ENCODE measurements around the gene RTF2. TPM values are rescaled to one million over a fixed set of nuclear protein-coding genes. Genes with fewer than 3 reads are reported as not detected.

RTF2 gene
- total RNA-seq, 1 donor from 2014 or later, result 71.2 TPM

DNA sequence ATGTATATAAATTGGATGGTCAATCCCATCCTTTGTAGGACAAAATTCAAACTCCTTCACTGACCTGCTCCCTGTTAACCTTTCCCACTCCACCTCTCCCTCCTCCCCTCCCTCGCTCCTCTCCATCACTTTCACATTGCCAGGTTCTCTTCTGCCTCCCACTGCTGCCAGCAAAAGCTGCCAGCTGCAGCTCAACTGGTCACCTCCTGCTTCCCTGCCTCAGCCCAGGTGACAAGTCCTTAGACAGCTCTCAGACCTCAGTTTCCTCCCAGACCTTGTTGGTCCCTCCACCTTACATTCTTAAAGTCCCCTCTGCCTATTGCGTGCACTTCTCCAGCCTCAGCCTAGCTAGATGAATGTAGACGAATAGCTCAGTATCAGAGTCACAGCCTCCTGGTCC is 23.3 kb upstream of the RTF2 start:
- TF ChIP-seq, protein P1, sequence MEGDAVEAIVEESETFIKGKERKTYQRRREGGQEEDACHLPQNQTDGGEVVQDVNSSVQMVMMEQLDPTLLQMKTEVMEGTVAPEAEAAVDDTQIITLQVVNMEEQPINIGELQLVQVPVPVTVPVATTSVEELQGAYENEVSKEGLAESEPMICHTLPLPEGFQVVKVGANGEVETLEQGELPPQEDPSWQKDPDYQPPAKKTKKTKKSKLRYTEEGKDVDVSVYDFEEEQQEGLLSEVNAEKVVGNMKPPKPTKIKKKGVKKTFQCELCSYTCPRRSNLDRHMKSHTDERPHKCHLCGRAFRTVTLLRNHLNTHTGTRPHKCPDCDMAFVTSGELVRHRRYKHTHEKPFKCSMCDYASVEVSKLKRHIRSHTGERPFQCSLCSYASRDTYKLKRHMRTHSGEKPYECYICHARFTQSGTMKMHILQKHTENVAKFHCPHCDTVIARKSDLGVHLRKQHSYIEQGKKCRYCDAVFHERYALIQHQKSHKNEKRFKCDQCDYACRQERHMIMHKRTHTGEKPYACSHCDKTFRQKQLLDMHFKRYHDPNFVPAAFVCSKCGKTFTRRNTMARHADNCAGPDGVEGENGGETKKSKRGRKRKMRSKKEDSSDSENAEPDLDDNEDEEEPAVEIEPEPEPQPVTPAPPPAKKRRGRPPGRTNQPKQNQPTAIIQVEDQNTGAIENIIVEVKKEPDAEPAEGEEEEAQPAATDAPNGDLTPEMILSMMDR (conservative IDR thresholded peaks at IDR 0.05), result no peak
- no peak for DNase-seq (ENCODE audit: extremely low spot score, unreplicated experiment)
- no peak overlapping the region for H3K27ac Mint-ChIP-seq
- H3K36me3 Mint-ChIP-seq, result no peaks in the 10 kb centered on the region
- H3K4me3 Mint-ChIP-seq, result no peak overlapping the region
- H3K9me3 Mint-ChIP-seq, result no peaks in the 10 kb centered on the region
- H3K27me3 Mint-ChIP-seq, result peaks cover 7% of the 10 kb centered on the region
- H3K4me1 Mint-ChIP-seq (ENCODE audit: unreplicated experiment), result peaks cover 13% of the 10 kb centered on the region

DNA sequence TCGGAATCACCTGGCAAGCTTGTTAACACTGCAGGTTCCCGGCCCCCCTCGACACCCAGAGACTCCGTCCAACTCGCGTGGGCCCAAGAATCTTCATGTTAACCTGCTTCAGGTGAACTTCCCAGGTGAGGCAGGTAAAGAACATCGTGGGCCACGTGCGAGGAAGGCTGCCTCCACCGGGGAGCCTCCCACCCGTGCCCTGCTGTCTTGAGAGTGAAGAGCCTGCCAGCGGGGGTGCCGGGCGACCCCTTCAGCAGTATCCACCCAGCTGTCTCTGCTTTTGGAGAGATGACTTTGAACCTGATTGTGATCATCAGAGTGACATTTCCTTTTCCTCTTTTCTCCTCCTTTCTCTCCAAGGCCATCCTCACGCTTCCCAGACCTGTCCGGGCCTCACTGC is 22.9 kb upstream of the RTF2 start:
- H3K27ac Mint-ChIP-seq, result no peak overlapping the region
- H3K4me1 Mint-ChIP-seq (ENCODE audit: unreplicated experiment), result peaks cover 10% of the 10 kb centered on the region
- no peaks in the 10 kb centered on the region for H3K36me3 Mint-ChIP-seq
- H3K4me3 Mint-ChIP-seq, result no peak overlapping the region
- no peak for DNase-seq (ENCODE audit: extremely low spot score, unreplicated experiment)
- H3K9me3 Mint-ChIP-seq, result no peaks in the 10 kb centered on the region
- TF ChIP-seq, protein P1 (conservative IDR thresholded peaks at IDR 0.05), result no peak
- H3K27me3 Mint-ChIP-seq, result peaks cover 7% of the 10 kb centered on the region

DNA sequence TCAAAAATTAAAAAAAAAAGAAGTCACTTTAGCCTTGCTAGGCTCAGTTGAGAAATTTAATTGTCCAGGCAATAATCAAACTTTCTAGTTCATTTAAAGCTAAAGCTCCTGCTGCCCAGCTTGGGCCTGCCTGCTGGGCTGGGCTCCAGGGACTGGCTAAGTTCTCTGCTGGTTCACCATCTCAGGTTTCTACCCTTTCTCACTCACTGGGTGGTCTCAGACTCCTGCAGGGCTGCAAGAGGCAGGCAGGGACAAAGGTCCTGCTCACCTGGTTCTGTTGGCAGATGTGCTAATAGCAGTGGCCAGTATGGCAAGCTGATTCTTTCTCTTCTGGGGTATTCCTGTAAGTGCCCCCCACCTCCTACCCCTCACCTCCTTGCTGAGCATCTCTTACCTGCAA is 21.2 kb upstream of the RTF2 start:
- Mint-ChIP-seq H3K36me3 (no peaks in the 10 kb centered on the region), H3K4me1 (ENCODE audit: unreplicated experiment) (peaks cover 3% of the 10 kb centered on the region), H3K4me3 (no peak overlapping the region), H3K27me3 (peaks cover 7% of the 10 kb centered on the region), H3K27ac (no peak overlapping the region), H3K9me3 (no peaks in the 10 kb centered on the region)
- no peak for DNase-seq (ENCODE audit: extremely low spot score, unreplicated experiment)
- TF ChIP-seq, protein P1 (conservative IDR thresholded peaks at IDR 0.05), result no peak

DNA sequence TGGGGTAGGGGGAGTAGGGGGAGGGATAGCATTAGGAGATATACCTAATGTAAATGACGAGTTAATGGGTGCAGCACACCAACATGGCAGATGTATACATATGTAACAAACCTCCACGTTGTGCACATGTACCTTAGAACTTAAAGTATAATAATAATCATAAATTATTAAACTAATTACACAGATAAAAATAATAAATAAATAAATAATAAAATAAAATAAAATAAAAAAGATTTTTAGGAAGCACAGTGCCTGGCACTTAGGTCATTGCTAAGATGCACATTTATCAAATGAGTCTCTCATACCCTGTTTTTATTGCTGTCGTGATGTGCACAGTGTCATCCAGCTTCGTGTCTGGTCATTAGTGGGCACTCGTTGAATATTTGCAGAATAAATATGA is 19.0 kb upstream of the RTF2 start:
- H3K4me1 Mint-ChIP-seq (ENCODE audit: unreplicated experiment), result no peaks in the 10 kb centered on the region
- DNase-seq (ENCODE audit: extremely low spot score, unreplicated experiment), result no peak
- no peak overlapping the region for H3K27ac Mint-ChIP-seq
- no peak overlapping the region for H3K4me3 Mint-ChIP-seq
- no peaks in the 10 kb centered on the region for H3K9me3 Mint-ChIP-seq
- peaks cover 3% of the 10 kb centered on the region for H3K27me3 Mint-ChIP-seq
- no peaks in the 10 kb centered on the region for H3K36me3 Mint-ChIP-seq
- TF ChIP-seq, protein P1 (conservative IDR thresholded peaks at IDR 0.05), result no peak

DNA sequence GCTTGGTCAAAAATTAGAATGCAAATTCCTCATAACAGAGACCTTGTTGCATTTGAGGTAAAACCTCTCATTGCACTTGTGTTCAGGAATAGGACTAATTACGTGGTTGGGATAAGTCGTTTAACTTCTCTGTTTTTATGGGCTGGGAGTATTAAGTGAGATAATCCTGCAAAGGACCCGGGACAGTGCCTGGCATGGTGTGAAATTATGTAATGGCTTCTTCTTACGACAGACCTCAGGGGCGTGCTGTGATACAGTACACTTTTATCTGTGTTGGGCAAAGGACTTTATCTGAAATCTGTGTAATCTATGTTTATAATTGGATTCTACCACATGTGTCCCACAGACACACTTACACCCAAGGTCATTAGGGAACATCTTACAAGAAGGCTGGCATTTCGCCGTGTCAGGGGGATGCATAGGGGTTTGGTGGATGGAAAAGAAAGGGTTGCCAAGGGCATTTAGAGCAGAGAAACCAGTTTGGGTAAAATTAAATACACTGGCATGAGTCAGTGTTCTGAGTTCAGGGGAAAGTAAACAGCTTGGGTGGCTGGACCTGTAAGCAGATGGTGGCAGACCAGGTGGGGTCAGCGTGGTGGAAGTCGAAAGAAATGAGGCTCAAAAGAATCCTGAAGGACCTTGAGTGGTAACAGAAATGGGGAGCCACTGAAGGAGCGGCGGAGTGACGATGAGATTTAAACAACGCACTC is 17.2 kb upstream of the RTF2 start:
- H3K9me3 Mint-ChIP-seq, result no peaks in the 10 kb centered on the region
- no peak overlapping the region for H3K4me3 Mint-ChIP-seq
- no peaks in the 10 kb centered on the region for H3K4me1 Mint-ChIP-seq (ENCODE audit: unreplicated experiment)
- TF ChIP-seq, protein P1 (conservative IDR thresholded peaks at IDR 0.05), result no peak
- no peak for DNase-seq (ENCODE audit: extremely low spot score, unreplicated experiment)
- H3K27me3 Mint-ChIP-seq, result peaks cover 3% of the 10 kb centered on the region
- no peaks in the 10 kb centered on the region for H3K36me3 Mint-ChIP-seq
- no peak overlapping the region for H3K27ac Mint-ChIP-seq

All from type B pancreatic cell (in vitro differentiated cells).